Measurements from ENCODE around the gene BBS9.

Gene BBS9

DNA sequence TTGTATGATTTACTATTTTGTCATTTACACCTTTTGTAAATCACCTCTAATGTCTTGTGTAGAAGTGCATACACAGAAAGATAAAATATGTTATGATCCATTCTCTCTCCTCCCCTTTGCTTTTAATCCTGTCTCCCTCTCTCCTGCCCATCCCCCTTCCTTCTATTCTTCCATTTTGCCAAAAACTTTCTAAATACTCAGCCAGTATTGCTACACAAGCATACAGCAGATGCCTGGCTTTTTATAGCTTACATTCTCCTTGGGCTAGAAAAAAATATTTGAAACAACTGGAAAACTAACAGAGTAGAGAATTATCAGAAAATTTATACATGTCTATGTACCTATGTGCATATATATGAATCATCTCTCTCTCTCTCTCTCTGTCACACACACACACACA is 467.3 kb downstream of the BBS9 start:
- Histone ChIP-seq H3F3A (ENCODE audit: low read depth) (no peaks in the 10 kb centered on the region), H3K9ac (ENCODE audit: low read depth, low read length, poor library complexity, severe bottlenecking) (no peak overlapping the region), H3K79me2 (ENCODE audit: insufficient read depth, low read length) (no peaks in the 10 kb centered on the region), H3K4me2 (ENCODE audit: low read depth, low read length, poor library complexity, severe bottlenecking) (no peak overlapping the region), H3K4me1 (ENCODE audit: insufficient read depth, low read length, poor library complexity, severe bottlenecking) (peaks cover 3% of the 10 kb centered on the region), H4K20me1 (ENCODE audit: insufficient read depth, low read length, poor library complexity, severe bottlenecking) (no peaks in the 10 kb centered on the region), H3K36me3 (ENCODE audit: insufficient read depth, low read length) (no peaks in the 10 kb centered on the region), H3K4me3 (ENCODE audit: low read length, poor library complexity, severe bottlenecking) (no peak overlapping the region), H3K9me3 (ENCODE audit: insufficient read depth, low read depth, low read length) (no peaks in the 10 kb centered on the region), H3K27me3 (ENCODE audit: insufficient read depth, low read length, poor library complexity, severe bottlenecking) (no peaks in the 10 kb centered on the region), H2AFZ (ENCODE audit: low read length) (no peak overlapping the region), H3K9me2 (replicated peaks; ENCODE audit: low read depth, low read length) (no peaks in the 10 kb centered on the region)
- TF ChIP-seq EZH2phosphoT487 (IDR thresholded peaks at IDR 0.05; ENCODE audit: borderline replicate concordance): no peak
- TF ChIP-seq, protein P1, sequence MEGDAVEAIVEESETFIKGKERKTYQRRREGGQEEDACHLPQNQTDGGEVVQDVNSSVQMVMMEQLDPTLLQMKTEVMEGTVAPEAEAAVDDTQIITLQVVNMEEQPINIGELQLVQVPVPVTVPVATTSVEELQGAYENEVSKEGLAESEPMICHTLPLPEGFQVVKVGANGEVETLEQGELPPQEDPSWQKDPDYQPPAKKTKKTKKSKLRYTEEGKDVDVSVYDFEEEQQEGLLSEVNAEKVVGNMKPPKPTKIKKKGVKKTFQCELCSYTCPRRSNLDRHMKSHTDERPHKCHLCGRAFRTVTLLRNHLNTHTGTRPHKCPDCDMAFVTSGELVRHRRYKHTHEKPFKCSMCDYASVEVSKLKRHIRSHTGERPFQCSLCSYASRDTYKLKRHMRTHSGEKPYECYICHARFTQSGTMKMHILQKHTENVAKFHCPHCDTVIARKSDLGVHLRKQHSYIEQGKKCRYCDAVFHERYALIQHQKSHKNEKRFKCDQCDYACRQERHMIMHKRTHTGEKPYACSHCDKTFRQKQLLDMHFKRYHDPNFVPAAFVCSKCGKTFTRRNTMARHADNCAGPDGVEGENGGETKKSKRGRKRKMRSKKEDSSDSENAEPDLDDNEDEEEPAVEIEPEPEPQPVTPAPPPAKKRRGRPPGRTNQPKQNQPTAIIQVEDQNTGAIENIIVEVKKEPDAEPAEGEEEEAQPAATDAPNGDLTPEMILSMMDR (conservative IDR thresholded peaks at IDR 0.05; ENCODE audit: low read length): no peak

DNA sequence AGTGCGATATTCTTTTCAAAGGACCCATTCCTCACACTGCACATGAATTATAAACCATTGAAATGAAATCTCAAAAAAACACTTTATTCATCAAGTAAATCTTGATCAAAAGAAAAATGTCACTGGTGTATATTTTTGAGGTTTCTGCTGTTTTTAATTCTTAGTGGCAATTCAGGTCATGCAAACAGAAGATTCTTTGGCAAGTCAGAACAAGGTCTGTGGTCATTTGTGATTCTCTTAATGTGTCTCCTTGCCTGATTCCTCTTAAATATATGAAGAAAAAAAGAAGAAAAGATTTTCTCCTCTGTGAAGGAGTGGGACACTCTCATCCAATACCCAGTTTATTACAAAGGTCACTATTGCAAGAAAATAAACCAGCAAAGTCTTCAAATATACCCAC is 467.8 kb downstream of the BBS9 start:
- H3K9me3 ChIP-seq (ENCODE audit: insufficient read depth, low read depth, low read length): no peaks in the 10 kb centered on the region

DNA sequence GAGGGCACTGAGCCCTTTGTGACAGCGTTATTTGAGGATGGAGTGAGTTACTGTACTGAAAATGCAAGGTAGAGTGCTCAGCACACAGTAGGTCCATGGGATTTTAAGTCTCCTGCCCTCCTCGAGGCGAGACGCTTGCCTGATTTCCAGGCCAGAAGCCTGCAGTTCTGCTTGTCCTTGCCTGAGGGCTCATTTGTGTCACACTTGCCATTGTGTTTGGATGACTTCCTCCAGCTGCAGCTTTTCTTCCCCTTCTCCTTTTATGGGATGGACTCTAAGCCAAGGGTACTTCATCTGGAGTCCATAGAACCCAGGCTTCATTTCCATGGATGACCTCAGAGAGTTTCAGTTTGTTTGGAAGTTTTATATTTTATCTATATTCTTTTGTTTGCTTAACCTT is 471.7 kb downstream of the BBS9 start:
- H4K20me1 ChIP-seq (ENCODE audit: insufficient read depth, low read length, poor library complexity, severe bottlenecking): no peaks in the 10 kb centered on the region
- H3K9me3 ChIP-seq (ENCODE audit: insufficient read depth, low read depth, low read length): no peaks in the 10 kb centered on the region
- H3K4me3 ChIP-seq (ENCODE audit: low read length, poor library complexity, severe bottlenecking): no peak overlapping the region
- no peak overlapping the region for H2AFZ ChIP-seq (ENCODE audit: low read length)
- H3K4me2 ChIP-seq (ENCODE audit: low read depth, low read length, poor library complexity, severe bottlenecking): no peak overlapping the region
- no peak for TF ChIP-seq EZH2phosphoT487 (IDR thresholded peaks at IDR 0.05; ENCODE audit: borderline replicate concordance)
- TF ChIP-seq, protein P1 (conservative IDR thresholded peaks at IDR 0.05; ENCODE audit: low read length): no peak
- H3K9me2 ChIP-seq (replicated peaks; ENCODE audit: low read depth, low read length): no peaks in the 10 kb centered on the region
- H3K27me3 ChIP-seq (ENCODE audit: insufficient read depth, low read length, poor library complexity, severe bottlenecking): no peaks in the 10 kb centered on the region
- no peaks in the 10 kb centered on the region for H3K36me3 ChIP-seq (ENCODE audit: insufficient read depth, low read length)
- H3K79me2 ChIP-seq (ENCODE audit: insufficient read depth, low read length): no peaks in the 10 kb centered on the region
- no peaks in the 10 kb centered on the region for H3F3A ChIP-seq (ENCODE audit: low read depth)
- H3K4me1 ChIP-seq (ENCODE audit: insufficient read depth, low read length, poor library complexity, severe bottlenecking): no peaks in the 10 kb centered on the region
- H3K9ac ChIP-seq (ENCODE audit: low read depth, low read length, poor library complexity, severe bottlenecking): no peak overlapping the region

More for the DNA sequence above, 467.8 kb downstream of the BBS9 start:
- Histone ChIP-seq H3K27me3 (ENCODE audit: insufficient read depth, low read length, poor library complexity, severe bottlenecking) (no peaks in the 10 kb centered on the region), H3K36me3 (ENCODE audit: insufficient read depth, low read length) (no peaks in the 10 kb centered on the region), H3K4me1 (ENCODE audit: insufficient read depth, low read length, poor library complexity, severe bottlenecking) (no peaks in the 10 kb centered on the region), H3K9me2 (replicated peaks; ENCODE audit: low read depth, low read length) (no peaks in the 10 kb centered on the region), H3K9ac (ENCODE audit: low read depth, low read length, poor library complexity, severe bottlenecking) (no peak overlapping the region), H4K20me1 (ENCODE audit: insufficient read depth, low read length, poor library complexity, severe bottlenecking) (no peaks in the 10 kb centered on the region), H3F3A (ENCODE audit: low read depth) (no peaks in the 10 kb centered on the region), H2AFZ (ENCODE audit: low read length) (no peak overlapping the region), H3K4me2 (ENCODE audit: low read depth, low read length, poor library complexity, severe bottlenecking) (no peak overlapping the region), H3K79me2 (ENCODE audit: insufficient read depth, low read length) (no peaks in the 10 kb centered on the region), H3K4me3 (ENCODE audit: low read length, poor library complexity, severe bottlenecking) (no peak overlapping the region)
- TF ChIP-seq EZH2phosphoT487 (IDR thresholded peaks at IDR 0.05; ENCODE audit: borderline replicate concordance): no peak
- TF ChIP-seq, protein P1 (conservative IDR thresholded peaks at IDR 0.05; ENCODE audit: low read length): no peak

All from Loucy (cell line).